ENCODE measurements around the gene BMPR1A.

The BMPR1A gene

GRCh38 chr10:86765548-86765947, 9.1 kb downstream of the BMPR1A start:
- DNase-seq, result no peak

GRCh38 chr10:86768412-86769062, 12.1 kb downstream of the BMPR1A start:
- no peak for DNase-seq

DNA sequence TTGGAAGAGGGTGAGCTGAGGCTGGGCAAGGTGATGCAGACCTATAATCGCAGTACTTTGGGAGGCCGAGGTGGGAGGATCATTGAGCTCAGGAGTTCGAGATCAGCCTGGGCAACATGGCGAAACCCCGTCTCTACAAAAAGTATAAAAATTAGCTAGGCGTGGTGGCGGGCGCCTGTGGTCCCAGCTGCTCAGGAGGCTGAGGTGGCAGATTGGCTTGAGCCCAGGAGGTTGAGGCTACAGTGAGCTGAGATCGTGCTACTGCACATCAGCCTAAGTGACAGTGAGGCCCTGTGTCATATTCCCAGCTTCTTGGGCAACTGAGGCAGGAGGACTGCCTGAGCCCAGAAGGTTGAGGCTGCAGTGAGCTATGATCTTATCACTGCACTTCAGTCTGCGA, 13.6 kb downstream of the BMPR1A start:
- DNase-seq, result no peak

- no peak for DNase-seq
Observed at GRCh38 chr10:86770412-86770960, 14.1 kb downstream of the BMPR1A start.

GRCh38 chr10:86773498-86773897, 17.1 kb downstream of the BMPR1A start:
- DNase-seq, result no peak

DNA sequence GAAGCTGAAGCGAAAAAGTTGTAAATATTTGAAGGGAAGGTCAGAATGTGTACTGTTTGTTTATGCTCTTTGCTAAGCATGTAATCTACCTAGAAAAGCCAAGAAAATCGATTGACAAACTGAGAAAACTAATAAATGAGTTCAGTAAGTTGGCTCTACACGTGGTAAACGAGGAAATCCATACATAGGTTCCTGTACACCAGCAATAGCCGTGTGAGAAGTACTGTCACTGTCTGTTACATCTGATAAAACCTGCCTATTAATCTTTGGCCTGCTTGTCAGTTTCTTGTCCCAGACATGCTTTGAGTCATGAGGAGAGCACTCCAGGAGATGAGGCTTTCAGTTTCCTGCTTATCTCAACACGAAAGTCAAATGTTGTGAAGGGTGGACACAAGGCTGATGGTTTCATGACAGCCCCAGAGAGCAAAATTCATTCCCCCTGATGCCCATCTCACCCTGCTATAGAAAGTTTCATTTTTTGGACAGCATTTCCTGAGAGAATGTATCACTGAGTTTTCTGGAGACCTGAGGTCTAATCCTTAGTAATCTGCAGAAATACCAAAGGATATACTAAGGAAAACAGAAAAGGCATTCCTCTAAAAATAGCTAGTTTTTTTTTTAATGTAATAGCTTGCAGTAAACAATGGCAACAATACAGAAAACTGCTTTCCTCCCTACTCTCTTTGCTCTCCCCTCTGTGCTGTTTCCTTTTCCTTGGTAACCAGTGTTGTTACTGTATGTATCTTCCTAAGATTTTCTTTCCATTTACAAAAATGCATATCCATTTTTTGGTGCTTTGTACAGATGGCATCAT, 18.8 kb downstream of the BMPR1A start:
- DNase-seq, result no peak

DNA sequence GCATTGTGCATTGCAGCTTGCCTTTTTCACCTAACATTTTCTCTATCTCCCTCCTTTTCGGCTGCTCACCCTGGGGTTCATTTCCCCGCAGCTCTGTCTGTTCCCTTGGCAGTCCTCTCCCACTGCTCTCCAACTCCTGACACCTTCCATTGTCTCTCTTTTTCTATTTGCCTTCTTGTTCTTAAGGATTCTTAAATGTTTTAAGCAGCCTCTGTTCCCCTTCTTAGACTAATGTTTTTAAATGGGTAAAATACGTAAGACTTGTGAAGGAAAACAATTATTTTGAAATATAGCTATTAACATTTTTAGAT, 19.4 kb downstream of the BMPR1A start:
- DNase-seq, result no peak

GRCh38 chr10:86779220-86780017, 23.0 kb downstream of the BMPR1A start:
- DNase-seq, result no peak

DNA sequence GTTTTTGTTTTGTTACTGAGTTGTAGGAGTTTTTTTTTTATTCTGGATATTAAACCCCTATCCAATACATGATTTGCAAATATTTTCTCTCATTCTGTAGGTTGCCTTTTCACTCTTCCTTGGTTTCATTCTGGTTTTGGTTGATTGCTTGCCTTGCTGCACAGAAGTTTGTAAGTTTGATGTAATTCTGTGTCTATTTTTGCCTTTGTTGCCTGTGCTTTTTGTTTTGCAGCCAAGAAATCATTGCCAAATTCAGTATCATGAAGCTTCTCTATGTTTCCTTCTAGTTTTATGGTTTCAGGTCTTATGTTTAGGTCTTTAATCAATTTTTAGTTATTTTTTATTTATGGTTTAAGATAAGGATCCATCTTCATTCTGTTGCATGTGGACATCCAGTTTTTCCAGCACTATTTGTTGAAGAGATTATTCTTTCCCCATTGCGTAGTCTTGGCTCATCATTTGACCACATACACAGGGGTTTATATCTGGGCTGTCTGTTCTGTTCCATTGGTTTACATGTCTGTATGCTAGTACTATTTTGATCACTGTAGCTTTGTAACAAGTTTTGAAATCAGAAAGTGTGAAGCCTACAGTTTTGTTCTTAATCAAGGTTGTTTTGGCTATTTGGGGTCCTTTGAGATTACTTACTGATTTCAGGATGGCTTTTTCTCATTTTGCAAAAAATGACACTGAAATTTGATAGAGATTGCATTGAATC, 26.4 kb downstream of the BMPR1A start:
- DNase-seq, result no peak

- DNase-seq, result no peak
Observed at GRCh38 chr10:86785037-86785436, 28.6 kb downstream of the BMPR1A start.

GRCh38 chr10:86785968-86786367, 29.5 kb downstream of the BMPR1A start:
- DNase-seq, result no peak

DNA sequence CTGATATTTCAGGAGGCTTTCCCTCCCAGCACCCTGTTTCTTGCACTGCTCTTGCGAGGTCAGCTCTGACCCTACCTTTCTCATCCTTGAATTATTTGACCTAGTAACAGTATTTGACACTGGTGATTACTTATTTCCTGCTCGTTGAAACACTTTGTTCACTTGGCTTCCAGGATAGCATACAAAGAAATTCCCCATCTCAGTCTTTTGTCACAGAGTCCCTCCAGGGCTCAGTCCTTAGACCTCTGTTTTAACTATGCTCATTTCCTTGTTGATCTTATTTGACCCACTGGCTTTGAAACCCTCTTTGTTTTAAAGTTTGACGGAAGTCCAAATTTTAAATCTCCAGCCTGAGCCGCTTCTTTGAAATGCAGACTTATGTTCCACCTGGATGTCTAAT, 29.9 kb downstream of the BMPR1A start:
- no peak for DNase-seq

GRCh38 chr10:86790394-86790793, 34.0 kb downstream of the BMPR1A start:
- DNase-seq, result no peak

- no peak for DNase-seq
Observed at GRCh38 chr10:86792461-86793167, 36.2 kb downstream of the BMPR1A start.

- no peak for DNase-seq
Observed at GRCh38 chr10:86793696-86794095, 37.3 kb downstream of the BMPR1A start.

DNA sequence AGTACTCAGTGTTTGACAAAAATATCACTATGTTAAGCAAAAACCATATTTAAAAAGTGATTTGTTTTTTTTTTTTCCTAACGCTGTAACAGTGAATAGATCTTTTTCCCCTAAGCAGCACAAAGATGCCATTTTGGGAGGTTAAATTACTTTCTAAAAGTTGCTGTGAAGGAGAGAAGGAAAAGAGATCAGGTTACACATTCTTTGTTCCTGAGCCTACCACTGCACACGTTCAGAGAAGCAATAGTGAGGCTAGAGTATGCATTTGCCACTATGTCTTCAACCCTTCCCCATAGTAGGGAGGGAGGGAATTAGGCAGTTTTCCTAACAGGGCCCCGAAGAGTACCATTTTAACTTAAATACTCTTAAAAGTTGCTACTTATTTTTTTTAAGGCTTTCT, 38.9 kb downstream of the BMPR1A start:
- no peak for DNase-seq

DNA sequence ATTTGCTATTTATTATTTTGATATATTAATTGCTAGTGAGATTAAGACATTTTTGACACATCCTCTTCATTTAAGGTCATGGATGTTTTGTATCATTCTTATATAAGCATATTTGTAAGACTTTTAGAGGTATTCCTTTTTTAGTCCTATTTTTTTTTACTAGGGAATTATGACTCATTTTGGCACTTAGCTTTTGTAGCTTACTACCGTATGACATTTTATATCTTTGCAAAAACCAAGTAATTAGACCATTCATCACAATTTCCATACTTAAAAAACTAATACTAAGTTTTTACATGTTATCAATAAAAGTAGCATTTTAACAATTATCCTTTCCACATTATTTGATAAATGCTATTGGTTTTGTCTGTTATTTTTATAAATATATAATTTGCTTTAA, 41.6 kb downstream of the BMPR1A start:
- DNase-seq, result no peak

- DNase-seq, result no peak
Observed at GRCh38 chr10:86798611-86799010, 42.2 kb downstream of the BMPR1A start.

DNA sequence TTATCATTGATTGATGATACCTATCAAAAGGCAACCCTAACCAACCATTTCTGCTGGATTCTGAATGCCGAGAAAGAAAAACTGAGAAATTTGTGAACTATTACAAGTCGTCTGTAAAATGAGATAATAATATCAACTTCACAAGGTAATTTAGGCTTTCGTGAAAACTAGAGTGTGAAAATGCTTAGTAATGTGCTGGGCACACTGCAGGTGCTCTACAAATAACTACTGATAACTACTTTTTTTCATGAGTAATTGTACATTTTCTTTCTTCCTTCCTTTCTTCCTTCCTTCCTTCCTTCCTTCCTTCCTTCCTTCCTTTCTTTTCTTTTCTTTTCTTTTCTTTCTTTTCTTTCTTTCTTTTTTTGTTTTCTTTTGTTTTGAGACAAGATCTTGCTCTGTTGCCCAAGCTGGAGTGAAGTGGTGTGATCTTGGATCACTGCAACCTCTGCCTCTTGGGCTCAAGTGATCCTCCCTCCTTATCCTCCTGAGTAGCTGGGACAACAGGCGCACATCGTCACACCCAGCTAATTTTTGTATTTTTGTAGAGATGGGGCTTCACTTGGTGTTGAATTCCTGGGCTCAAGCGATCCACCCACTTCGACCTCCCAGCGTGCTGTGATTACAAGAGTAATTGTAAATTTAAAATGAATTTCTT, 42.9 kb downstream of the BMPR1A start:
- DNase-seq, result no peak

- DNase-seq, result no peak
Observed at GRCh38 chr10:86801995-86802394, 45.6 kb downstream of the BMPR1A start.

GRCh38 chr10:86802473-86803108, 46.2 kb downstream of the BMPR1A start:
- DNase-seq, result no peak

Measured in C1 segment of cervical spinal cord (tissue), 14 donors.